ENCODE results near the gene ECSIT.
"Not testable (repeated sequence)": the region's sequence is repeated elsewhere in the genome, so short reads cannot be mapped to it uniquely, and the experiment has no call there.

The ECSIT gene

GRCh38 chr19:11528551-11529341 lies at the start of gene ECSIT:
Gene ECSIT (minus strand): TSS chr19:11529134. CDS start chr19:11519170, 9,964 bp downstream.
- DNase-seq (ENCODE audit: low read depth) = peak; percentile 80

DNA sequence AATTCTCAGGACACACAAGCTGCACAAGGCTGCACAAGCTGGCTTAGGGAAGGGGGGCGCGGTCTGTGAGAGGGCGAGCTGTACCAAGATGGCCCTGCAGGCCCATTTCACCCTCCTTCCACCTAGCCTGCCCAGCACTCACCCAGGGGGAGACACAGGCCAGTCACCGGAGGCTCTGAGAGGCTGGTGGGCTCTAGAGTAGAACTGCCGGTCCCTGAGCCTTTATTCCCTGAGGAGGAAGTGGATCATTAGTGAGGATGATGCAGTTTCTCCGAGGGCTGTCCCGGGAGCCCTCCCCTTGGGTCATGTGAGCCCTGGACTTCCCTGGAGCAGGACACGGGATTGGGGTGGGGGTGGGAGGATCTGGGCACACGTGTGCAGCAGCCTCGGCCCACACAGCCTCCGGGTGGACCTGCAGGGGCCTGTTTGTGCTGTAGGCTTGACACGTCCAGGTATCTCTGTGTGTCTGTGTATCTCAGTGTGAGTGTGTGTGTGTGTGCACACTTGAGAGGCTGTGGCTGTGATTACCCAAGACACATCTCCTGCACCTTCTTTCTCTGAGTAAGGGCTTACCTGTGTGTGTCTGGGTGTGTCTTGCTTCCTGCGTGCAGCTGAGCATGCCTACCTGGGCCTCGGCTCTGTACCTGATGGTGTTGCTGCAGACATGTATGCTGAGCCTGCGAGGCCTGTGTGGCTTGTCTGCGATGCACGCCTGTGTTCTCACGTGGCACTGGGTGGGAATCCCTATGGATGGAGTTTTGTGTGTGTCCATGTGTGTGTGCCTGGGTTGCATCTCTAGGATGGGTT lies 48.7 kb upstream of the ECSIT start, which contains the start of gene ACP5:
Gene ACP5, minus strand, starts transcription at position 195 of the 807 bp plus-strand sequence. CDS start 328 bp downstream, outside the sequence.
- DNase-seq (ENCODE audit: low read depth) = no peak

- no peak for DNase-seq (ENCODE audit: low read depth)
These were observed 47.3 kb upstream of the ECSIT start for GRCh38 chr19:11576227-11576626.

- no peak for DNase-seq (ENCODE audit: low read depth)
These were observed 45.8 kb upstream of the ECSIT start for GRCh38 chr19:11574689-11575088.

GRCh38 chr19:11573763-11574162 lies 44.8 kb upstream of the ECSIT start:
- DNase-seq (ENCODE audit: low read depth) = not testable (repeated sequence)

DNA sequence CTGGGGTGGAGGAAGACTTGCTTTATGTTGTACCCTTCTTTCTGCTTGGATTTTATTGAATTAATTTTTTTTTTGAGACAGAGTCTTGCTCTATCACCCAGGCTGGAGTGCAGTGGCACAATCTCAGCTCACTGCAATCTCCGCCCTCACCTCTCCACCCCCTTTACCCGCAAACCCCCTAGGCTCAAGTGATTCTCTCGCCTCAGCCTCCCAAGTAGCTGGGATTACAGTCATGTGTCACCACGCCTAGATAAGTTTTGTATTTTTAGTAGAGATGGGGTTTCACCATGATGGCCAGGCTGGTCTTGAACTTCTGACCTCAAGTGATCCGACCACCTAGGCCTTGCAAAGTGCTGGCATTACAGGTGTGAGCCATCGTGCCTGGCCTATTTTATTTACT lies 44.4 kb upstream of the ECSIT start:
- DNase-seq (ENCODE audit: low read depth) = not testable (repeated sequence)

DNA sequence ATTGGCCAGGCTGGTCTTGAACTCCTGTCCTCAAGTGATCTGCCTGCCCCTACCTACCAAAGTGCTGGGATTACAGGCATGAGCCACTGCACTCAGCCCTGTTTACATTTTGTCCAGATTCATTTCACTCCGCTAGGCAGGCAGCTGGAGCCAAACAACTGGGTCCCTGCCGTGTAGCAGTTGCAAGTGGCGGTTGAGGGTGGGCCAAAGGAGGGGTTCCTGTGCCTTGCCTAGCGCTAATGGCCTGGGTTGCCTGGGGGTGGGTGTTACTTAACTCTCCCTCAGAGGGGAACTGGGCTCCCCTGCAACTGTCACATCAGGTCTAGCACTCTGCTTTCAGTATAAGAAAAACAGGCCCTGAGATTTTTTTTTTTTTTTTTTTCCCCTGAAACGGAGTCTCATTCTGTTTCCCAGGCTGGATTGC lies 41.1 kb upstream of the ECSIT start:
- no peak for DNase-seq (ENCODE audit: low read depth)

DNA sequence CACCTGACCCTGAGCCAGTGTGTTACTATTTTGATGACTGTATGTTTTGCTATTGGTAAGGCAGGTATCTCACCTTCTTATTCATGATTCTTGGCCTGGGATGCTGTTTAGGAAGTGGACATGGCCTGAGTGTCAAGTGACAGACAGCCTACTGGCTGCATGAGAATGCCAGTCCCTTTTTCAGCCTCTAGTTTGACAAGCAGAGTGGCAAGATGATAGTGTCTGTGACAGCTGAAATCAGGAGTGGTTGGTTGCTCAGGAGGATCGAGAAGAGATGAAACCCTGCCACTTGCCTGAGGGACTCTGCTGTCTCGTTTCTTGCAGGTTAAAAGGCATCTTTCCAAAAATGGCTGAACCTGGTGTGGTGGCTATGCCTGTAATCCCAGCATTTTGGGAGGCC lies 37.2 kb upstream of the ECSIT start:
- no peak for DNase-seq (ENCODE audit: low read depth)

- DNase-seq (ENCODE audit: low read depth) = not testable (repeated sequence)
These were observed 36.7 kb upstream of the ECSIT start for GRCh38 chr19:11565649-11565980.

GRCh38 chr19:11564082-11564807 lies 35.3 kb upstream of the ECSIT start:
- DNase-seq (ENCODE audit: low read depth) = not testable (repeated sequence)

GRCh38 chr19:11563532-11563931 lies 34.6 kb upstream of the ECSIT start:
- no peak for DNase-seq (ENCODE audit: low read depth)

- peak; percentile 18 for DNase-seq (ENCODE audit: low read depth)
These were observed 31.6 kb upstream of the ECSIT start for GRCh38 chr19:11560404-11561051.

DNA sequence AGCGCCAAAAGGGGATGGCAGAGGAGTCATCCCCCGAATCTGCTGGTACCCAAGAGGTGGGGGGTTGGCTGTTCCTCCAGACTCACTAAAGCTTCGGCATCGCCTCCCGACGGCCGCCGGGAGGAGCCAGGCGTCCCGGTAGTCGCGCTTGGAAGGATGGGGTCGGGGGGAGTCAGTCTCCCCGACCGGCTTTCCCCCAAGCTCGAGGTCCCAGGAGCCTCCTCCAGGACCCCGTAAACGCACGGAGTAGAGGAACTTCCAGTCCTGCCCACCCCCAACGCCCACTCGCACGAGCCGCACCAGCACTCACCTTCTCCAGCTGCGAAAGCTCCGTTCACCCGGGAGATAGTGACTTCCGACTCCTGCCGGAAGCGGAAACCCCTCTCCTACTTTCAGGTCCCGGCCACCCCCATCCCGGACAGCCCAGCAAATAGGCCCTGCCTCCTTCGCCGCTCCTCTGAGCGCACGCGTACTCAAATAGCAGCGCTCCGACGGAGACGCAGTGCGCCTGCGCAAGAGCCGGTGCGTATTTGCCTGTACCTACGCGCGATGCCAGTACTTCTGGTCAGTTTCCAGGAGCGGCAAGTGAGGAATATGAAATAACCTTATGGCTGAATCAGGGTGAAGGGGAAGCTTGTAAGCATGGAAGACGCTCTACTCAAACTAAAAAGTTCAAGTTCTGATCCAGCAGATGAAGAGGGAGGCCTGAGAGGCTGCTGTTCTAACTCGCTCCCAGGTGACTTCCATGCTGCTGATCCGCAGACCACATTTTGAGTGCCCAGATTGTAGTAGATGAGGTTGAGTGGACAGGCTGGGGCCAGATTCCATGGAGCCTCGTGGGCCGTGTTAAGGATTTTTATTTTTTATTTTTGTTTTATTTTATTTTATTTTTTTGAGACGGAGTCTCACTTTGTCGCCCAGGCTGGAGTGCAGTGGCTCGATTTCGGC lies 30.2 kb upstream of the ECSIT start, which contains the start of gene ELOF1:
Gene ELOF1, minus strand, starts transcription at position 350 of the 948 bp plus-strand sequence. CDS start 4,883 bp downstream, outside the sequence.
- DNase-seq (ENCODE audit: low read depth) = peak; percentile 95

- DNase-seq (ENCODE audit: low read depth) = no peak
These were observed 27.9 kb upstream of the ECSIT start for GRCh38 chr19:11556634-11557420.

DNA sequence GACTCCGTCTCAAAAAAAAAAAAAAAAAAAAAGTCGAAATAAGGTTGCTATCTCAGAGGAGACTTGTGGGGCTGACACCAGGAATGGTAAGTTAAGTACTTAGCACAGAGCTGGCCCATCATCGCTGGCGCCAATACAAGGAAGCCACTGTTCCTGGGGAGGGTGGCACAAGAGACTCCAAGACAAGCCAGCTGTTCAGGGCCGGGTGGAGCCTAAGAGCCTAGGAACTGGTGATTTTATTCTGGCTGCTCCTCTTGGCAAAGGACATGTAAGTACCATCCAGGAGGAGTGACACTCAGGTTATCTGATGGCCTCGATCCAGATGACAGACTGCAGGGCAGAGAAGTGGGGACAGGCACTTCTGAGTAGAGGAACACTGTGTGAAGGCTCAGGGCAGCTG lies 26.3 kb upstream of the ECSIT start:
- no peak for DNase-seq (ENCODE audit: low read depth)

GRCh38 chr19:11554160-11554559 lies 25.2 kb upstream of the ECSIT start:
- no peak for DNase-seq (ENCODE audit: low read depth)

GRCh38 chr19:11552666-11553372 lies 23.9 kb upstream of the ECSIT start:
- no peak for DNase-seq (ENCODE audit: low read depth)

GRCh38 chr19:11551603-11552235 lies 22.8 kb upstream of the ECSIT start:
- DNase-seq (ENCODE audit: low read depth) = no peak

GRCh38 chr19:11550265-11550664 lies 21.3 kb upstream of the ECSIT start:
- no peak for DNase-seq (ENCODE audit: low read depth)
